Stimulated activated CD8-positive, alpha-beta memory T cell treated with anti-CD3 and anti-CD28 coated beads, Interleukin-12 subunit alpha, Interleukin-12 subunit beta, amount 100 ng/mL, for 1 hour (primary cell): ENCODE data around the gene COL3A1.

Experiments used
- DNase-seq: peaks from one replicate; pipeline ENCODE4 v3.0.0-alpha.2; 2020; ENCODE audit warnings: low read depth

Gene COL3A1

DNA sequence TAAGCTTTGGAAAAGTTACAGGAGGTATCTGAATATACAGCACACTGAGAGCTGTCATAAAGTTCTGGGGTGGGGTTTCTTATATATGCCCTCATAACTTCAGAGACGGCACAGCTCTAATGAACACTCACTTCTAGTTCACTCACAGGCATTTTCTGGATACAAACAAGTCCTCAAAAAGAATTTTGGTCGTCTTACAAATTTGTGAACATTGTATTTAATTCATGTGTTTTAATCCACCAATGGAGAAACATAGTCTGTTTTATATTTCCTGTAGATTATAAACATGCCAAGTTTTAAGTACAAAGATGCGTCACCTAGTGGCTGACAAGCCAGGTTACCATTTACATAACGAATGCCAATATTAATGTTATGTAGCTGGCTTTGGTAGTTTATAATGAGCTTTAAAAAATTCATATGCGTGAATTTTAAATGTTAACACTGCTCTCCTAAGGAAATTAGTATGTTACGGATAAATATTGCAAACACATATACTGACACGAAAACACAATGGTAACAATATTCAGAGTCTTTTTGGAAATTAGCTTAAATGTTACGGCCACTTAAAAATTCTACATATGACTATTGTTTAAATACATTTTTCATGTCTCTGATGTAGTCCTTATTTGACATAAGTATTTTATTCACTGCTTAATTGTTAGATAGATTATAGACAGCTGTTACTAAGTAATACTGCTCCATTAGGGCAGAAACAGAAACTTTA, 2.5 kb downstream of the COL3A1 start:
- no peak for DNase-seq

DNA sequence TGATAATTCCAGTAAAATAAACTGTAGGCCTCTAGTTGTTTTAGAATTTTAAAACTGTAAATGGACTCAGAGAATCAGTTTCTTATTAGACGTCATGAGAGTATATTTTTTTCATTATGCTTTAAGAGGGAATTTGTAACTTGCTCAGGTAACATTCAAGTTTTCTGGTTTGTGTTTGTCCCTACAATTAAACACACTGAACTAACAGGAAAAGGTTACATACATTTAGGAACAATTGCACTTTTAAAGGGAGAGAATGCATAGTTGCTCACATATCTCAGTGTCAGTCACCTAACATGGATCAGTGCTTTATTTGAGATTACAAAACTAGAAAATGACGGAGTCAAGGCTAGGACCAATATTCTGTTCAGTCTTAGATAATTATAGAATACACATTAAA, 3.1 kb downstream of the COL3A1 start:
- no peak for DNase-seq

DNA sequence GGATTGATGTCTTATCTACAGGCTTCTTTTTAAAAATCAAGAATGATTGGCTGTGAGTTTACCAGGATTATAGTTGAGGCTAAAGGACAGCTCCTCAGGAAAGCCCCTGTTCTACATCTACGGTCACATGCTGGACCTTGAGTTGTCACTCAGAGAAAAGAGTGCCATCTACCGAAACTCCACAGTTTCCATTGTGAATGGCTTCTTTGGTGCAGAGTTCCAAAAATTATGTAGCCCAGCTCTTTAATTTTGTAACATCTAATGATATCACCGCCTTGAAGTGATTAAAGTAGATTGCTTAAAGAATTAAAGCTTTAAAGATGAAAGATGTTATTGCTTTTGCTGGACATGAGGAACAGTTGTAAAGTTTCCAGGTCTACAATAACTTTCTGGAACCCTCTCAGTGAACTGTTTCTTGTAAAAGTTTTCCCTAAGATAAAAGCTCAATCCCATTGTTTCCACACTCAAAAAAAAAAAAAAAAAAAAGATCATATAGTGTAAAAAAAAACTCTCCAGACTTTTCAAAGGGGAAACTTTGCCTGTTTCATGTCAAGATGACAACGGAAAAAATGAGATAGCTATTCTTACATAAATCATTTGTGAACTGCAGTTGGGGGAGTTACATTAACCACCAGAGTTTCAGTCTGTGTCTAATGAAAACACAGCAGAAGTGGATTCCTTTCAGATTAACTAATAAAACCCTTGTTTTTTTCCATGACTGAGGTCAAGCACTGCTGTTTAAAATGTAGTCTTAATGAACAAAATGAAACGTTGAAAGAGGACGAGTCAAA, 4.3 kb downstream of the COL3A1 start:
- DNase-seq = no peak

- DNase-seq = no peak
These were observed 5.3 kb downstream of the COL3A1 start for GRCh38 chr2:188979187-188980114.

DNA sequence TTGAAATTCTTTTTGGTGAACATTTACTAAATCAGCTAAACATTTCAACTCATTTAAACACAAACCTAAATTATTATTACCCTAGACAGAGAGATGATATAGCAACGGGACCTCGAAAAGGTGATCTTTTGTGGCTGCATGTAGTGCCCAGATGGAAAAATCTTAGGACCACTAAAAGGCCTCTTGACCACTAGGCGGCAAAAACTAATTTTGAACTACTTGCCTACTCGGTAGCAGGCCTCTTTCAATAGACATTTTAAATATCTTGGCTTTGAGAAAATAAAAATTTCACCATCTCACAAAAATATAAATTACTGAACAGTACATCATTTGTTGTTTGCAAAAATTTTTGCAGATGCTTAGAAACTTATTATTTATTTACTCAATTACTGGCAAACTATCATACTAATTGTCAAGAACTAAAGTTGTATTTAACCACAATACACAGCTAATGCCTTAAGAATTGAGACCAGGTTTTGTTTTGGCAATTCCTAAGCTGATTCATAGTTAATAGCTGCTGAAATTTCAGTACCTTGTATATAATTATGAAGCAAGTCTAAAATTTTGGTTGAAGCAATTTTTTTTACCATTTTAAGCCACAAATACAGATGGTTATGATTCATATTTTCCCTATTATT, 9.4 kb downstream of the COL3A1 start:
- no peak for DNase-seq

- DNase-seq = no peak
These were observed 9.9 kb downstream of the COL3A1 start for GRCh38 chr2:188984065-188984491.

DNA sequence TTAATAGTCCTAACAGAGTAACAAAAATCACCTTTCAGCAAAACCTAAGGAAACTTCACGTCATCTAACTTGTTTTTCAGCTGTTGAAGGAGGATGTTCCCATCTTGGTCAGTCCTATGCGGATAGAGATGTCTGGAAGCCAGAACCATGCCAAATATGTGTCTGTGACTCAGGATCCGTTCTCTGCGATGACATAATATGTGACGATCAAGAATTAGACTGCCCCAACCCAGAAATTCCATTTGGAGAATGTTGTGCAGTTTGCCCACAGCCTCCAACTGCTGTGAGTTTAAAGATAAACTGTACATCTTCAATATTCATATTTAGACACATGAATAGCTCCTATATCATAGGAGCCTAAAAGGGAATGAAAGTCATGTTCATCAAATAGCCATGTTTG, 10.5 kb downstream of the COL3A1 start:
- DNase-seq = no peak

DNA sequence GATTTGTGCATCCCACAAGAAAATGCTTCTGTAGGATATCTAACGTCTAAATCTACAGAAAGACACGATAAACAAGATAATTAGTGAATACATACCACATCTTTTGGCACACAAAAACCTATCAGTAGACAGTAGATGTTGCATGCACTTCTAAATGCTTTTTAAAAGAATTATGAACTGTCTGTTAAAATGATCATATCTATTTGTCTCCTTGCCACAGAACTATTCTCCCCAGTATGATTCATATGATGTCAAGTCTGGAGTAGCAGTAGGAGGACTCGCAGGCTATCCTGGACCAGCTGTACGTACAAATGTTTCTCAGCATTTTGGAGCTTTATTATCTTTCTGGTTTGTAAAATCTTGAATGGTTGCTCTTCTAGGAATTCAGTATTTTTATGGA, 12.7 kb downstream of the COL3A1 start:
- DNase-seq = no peak

DNA sequence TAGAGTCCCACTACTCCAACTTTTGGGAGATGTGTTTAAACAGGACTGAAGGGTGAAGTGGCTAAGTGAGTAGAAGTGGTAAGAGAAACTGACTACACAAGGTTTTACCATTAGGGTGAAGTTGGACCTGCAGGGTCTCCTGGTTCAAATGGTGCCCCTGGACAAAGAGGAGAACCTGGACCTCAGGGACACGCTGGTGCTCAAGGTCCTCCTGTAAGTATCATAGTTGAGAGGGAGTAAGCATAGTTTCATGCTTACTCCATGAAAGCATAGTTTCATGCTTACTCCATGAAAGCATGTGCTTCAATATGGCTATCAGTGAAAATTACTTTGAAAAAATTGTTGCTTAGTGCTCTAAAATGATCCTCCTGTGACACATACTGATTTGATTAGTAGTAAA, 19.1 kb downstream of the COL3A1 start:
- no peak for DNase-seq

- DNase-seq = no peak
These were observed 23.1 kb downstream of the COL3A1 start for GRCh38 chr2:188997263-188997662.

DNA sequence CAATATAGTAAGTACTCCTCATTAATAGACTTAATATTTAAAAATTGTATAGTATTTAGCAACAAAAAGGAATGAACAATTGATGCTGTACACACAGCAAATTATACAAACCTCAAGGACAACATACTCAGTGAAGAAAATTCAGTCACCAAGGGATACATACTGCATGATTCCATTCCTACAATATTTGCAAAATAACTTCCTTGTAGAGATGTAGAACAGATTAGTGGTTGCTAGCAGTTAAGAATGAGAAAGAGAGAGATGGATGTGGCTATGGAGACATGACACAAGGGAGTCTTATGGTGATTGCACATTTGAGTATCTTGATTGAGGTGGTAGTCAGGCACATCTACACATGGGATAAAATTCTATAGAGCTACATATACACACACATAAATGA, 26.0 kb downstream of the COL3A1 start:
- DNase-seq = no peak

DNA sequence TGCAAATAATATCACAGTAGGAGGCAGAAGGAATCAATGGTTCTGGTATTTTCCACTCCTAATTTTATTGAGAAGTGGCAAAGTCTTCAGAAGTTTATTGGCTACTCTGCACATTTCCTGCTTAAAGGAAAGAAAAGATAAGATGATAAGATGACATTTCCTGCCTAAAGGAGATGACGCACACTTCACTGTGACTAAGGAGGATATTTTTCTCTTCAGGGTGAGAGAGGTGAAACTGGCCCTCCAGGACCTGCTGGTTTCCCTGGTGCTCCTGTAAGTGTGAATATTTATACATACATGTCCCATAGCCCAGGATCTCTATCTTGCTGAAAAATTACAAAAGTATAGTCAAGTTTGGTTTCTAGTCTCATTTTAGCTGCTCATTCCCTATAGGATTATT, 27.9 kb downstream of the COL3A1 start:
- no peak for DNase-seq

DNA sequence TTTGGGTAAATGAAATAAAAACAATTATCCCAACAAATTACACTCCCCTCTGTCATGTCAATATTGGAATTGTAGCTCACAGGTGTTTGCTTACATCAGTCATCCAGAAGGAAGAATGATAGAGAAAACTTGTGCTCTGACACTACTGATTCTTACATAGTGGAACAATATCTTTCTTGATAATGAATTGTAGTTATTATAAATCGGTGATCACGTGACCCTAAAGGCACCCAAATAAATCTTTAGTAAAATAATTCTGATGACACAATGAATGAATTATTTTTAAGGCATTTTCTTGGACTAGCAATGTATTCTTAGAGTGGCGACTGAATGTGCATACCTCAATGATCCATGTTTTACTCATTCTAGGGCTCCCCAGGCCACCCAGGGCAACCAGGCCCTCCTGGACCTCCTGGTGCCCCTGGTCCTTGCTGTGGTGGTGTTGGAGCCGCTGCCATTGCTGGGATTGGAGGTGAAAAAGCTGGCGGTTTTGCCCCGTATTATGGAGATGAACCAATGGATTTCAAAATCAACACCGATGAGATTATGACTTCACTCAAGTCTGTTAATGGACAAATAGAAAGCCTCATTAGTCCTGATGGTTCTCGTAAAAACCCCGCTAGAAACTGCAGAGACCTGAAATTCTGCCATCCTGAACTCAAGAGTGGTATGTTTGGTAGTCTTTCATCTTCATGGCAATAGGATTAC, 34.5 kb downstream of the COL3A1 start:
- no peak for DNase-seq

GRCh38 chr2:189010536-189010935, 36.4 kb downstream of the COL3A1 start:
- no peak for DNase-seq

DNA sequence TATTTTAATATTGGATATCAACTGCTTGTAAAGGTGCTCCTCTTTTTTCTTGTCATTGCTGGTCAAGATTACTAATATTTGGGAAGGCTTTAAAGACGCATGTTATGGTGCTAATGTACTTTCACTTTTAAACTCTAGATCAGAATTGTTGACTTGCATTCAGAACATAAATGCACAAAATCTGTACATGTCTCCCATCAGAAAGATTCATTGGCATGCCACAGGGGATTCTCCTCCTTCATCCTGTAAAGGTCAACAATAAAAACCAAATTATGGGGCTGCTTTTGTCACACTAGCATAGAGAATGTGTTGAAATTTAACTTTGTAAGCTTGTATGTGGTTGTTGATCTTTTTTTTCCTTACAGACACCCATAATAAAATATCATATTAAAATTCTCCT, 38.2 kb downstream of the COL3A1 start:
- no peak for DNase-seq

GRCh38 chr2:189013031-189013430, 38.9 kb downstream of the COL3A1 start:
- no peak for DNase-seq

DNA sequence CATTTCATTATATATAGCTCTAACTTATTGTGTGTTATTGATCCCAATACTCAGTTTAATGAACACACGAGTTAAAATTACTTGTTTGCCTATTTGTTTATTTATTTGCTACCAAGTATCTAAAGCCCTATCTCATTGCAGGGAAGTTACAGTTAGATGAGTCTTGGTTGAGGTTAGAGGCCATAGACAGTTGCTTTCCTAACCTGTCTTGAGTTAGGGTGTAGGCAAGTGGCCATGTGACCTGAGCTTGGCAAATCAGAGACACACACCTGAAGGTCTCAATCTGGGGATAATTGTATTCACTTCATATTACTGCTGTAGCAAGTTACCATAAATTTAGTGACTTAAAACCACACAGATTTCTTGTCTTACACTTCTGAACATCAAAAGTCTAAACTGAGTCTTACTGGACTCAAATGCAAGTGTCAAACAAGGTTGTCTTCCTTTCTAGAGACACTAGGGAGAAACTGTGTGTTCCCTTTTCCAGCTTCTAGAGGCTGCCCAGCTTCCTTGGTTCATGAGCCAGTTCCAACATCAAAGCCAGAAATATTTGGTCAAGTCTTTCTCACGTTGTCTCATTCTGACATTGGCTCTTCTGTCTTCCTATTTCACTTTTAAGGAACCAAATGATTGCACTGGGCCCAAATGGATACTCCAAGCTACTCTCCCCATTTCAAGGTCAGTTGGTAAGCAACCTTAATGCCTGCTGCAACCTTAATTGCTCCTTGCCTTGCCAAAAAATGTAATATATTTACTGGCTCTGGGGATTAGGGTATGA, 39.7 kb downstream of the COL3A1 start:
- no peak for DNase-seq

DNA sequence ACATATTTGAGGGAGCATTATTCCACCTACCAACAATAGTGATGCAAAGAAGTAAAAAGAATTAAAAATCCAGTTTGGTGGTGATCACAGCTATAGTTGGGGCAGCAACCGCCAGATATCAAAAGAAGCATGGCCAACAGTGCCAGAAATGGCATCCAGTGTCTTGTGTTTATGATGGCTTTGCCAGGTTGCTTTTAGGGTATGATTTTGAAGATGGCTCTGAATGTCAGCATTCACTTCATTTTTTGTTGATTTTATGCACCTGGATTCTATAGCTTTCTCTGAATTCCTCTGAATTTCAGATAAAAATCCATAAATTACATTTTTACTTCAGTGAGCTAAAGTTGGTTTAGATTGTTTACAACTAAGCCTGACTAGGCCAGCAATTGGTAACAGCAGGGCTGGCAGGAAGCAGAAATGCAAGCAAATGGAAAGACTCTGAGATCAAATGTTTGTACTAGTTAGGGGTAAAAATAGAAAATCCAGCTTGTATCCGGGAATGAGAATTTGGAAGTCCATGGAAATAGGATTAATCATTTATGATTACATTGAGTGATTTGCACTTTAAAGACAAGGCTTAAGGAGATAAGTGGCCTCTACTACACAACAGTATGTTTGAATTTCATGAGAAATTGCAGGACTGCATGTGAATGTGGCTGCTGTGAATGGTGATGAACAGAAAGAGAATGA, 40.4 kb downstream of the COL3A1 start:
- DNase-seq = no peak

DNA sequence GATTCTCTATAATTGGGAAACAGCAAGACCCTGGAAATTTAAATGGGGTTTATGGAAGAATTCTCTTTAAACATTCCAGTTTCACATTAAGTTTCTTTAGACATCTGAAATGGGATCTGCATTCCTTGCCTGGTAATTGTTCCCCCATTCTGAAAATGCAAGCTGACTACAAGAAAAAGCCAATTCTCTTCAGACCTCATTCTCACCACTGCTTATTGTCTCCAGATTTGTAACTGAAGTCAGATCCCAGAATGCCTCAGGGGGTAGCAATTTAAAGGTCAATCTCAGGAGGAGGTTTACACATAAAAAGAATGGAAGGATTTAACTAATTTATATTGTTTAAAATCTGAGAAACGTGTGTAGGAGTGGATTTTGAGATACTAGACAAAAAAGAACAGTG, 41.2 kb downstream of the COL3A1 start:
- no peak for DNase-seq

DNA sequence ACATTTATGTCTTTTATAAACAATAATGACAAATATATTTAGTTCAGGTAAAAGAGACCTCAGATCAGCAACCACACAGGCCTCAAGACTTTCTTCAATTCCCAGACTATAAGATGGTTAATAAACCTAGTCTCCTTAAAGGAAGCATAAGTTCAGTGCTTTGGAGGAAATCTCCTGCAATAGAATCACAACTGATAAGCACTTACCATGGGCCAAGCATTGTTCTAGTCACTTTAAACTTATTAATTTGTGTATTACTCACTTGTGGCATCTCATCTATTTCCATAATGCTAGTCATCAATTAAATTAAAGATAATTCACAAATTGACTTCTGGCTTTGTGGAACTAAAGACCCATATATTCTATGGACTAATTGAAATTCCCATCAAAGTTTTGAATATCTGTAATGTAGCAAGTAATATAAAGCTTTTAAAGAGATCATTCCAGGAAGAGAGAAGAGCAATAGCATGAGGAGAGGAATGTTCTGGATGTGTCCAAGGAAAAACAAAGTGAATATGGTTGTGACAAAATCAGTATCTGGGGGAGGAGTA, 42.2 kb downstream of the COL3A1 start:
- no peak for DNase-seq
